Lung (tissue), 12 donors: ENCODE data around the gene PCP4. TPM values are rescaled to one million over a fixed set of nuclear protein-coding genes. Genes with fewer than 3 reads are reported as not detected.

ENCODE experiments used
- ATAC-seq: fragments of 200-7000 bp; cut with Tn5 transposase; one replicate; pipeline ENCODE4 v1.9.1; 2020; ENCODE audit warnings: moderate number of reproducible peaks; ENCODE audit not compliant: insufficient read depth, low FRiP score
- DNase-seq, 3 donors: peaks; one replicate each; pipeline ENCODE4 v3.0.0-alpha.2; 2013 to 2017
- H3K27ac ChIP-seq, 2 donors: one replicate each; pipeline ENCODE4 v1.5.1; 2013; ENCODE audit warnings: mild to moderate bottlenecking in 2 of 2, moderate library complexity in 2 of 2, control low read depth in 1 of 2, inconsistent platforms in 1 of 2, low read depth in 1 of 2, low read length in 1 of 2
- H3K27me3 ChIP-seq, 3 donors: one replicate each; pipeline ENCODE4 v1.5.1; 2013; ENCODE audit warnings: low read length in 2 of 3; ENCODE audit not compliant: control insufficient read depth in 3 of 3, insufficient read depth in 3 of 3
- H3K36me3 ChIP-seq, 4 donors: one replicate each; pipeline ENCODE4 v1.5.1; 2013; ENCODE audit warnings: low read length in 4 of 4, mild to moderate bottlenecking in 1 of 4, moderate library complexity in 1 of 4; ENCODE audit not compliant: control insufficient read depth in 4 of 4, insufficient read depth in 4 of 4
- H3K4me1 ChIP-seq, 5 donors: one replicate each; pipeline ENCODE4 v1.5.1; 2013; ENCODE audit warnings: low read length in 5 of 5, mild to moderate bottlenecking in 2 of 5, moderate library complexity in 1 of 5; ENCODE audit not compliant: control insufficient read depth in 5 of 5, insufficient read depth in 5 of 5
- H3K4me3 ChIP-seq: one replicate; pipeline ENCODE4 v1.5.1; 2013; ENCODE audit warnings: mild to moderate bottlenecking, control low read depth, moderate library complexity
- H3K9ac ChIP-seq, 2 donors: one replicate each; pipeline ENCODE4 v1.5.1; 2013; ENCODE audit warnings: low read length in 2 of 2, control low read depth in 1 of 2; ENCODE audit not compliant: insufficient read depth in 1 of 2
- H3K9me3 ChIP-seq, 4 donors: one replicate each; pipeline ENCODE4 v1.5.1; 2013; ENCODE audit warnings: low read length in 3 of 4, mild to moderate bottlenecking in 1 of 4, moderate library complexity in 1 of 4; ENCODE audit not compliant: control insufficient read depth in 4 of 4, insufficient read depth in 3 of 4
- WGBS, 2 donors: extraction: QIAGEN DNeasy Blood & Tissue Kit; methylation state at CpG; one replicate each; pipeline ENCODE4 v1.1.7; 2013; 5-methylcytosine and 5-hydroxymethylcytosine counted together
- polyA plus RNA-seq, 2 donors: library from polyadenylated mRNA; stranded (reverse); fragments of 200-250 nt; gene quantifications; one replicate each; pipeline ENCODE4 v1.2.1, GENCODE V29; 2013
- total RNA-seq, 2 donors: library from RNA; depleted of rRNA in 1 of 2; stranded (reverse); fragments of >200 nt in 1 of 2; gene quantifications; one replicate each; pipeline ENCODE4 v1.2.1, GENCODE V29; 2014 to 2021
- TF ChIP-seq, protein P1 (sequence below): IDR thresholded peaks from 2 replicates; pipeline ENCODE4 v1.5.1; 2012; ENCODE audit warnings: mild to moderate bottlenecking; ENCODE audit errors: control extremely low read depth, extremely low read depth
- donor health status: control.
- donor health status: control.
- donor health status: Bipolar disorder and iron deficiency.
- donor health status: healthy.
- donor health status: DM: yes; HTN: yes; CAD: no.

The PCP4 gene
- total and polyA plus RNA-seq, 4 donors: 0.74 to 3.1 (median 1.3) TPM; not detected in 1

DNA sequence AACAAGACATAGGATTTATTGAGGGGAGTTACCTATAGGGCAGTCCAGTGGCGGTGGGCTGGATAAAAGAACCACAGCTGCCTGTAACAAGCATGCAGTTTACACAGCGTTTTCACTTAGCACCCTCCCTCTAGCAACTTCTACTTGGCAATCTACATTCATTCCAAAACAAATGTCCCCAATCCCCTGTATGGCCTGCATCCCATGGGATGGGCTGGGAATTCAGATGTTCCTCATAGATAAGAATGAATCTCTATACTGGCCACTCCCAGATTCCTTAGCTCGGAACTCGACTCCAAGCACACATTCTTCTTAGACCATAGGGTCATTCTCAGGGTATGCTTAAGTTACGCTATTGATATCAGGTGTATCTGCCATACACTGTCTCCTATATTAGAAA, 33.3 kb downstream of the PCP4 start:
- WGBS, 2 donors: 74 to 81% methylated on average over 5 of the region's 5 CpGs
- TF ChIP-seq, protein P1, sequence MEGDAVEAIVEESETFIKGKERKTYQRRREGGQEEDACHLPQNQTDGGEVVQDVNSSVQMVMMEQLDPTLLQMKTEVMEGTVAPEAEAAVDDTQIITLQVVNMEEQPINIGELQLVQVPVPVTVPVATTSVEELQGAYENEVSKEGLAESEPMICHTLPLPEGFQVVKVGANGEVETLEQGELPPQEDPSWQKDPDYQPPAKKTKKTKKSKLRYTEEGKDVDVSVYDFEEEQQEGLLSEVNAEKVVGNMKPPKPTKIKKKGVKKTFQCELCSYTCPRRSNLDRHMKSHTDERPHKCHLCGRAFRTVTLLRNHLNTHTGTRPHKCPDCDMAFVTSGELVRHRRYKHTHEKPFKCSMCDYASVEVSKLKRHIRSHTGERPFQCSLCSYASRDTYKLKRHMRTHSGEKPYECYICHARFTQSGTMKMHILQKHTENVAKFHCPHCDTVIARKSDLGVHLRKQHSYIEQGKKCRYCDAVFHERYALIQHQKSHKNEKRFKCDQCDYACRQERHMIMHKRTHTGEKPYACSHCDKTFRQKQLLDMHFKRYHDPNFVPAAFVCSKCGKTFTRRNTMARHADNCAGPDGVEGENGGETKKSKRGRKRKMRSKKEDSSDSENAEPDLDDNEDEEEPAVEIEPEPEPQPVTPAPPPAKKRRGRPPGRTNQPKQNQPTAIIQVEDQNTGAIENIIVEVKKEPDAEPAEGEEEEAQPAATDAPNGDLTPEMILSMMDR: no peak

GRCh38 chr21:39900911-39901310, 33.7 kb downstream of the PCP4 start:
- Histone ChIP-seq H3K4me1 (no peaks in the 10 kb centered on the region), H3K9me3 (peaks cover 0 to 3% (median 0%) of the 10 kb centered on the region in 4 donors), H3K36me3 (no peaks in the 10 kb centered on the region), H3K9ac (no peak overlapping the region), H3K27me3 (no peaks in the 10 kb centered on the region), H3K27ac (no peak overlapping the region), H3K4me3 (no peak overlapping the region)
- DNase-seq (no peak), ATAC-seq (no peak)
- TF ChIP-seq, protein P1: no peak

More for the DNA sequence above, 33.3 kb downstream of the PCP4 start:
- ATAC-seq (no peak), DNase-seq (no peak)
- Histone ChIP-seq H3K4me3 (no peak overlapping the region), H3K27ac (no peak overlapping the region), H3K4me1 (no peaks in the 10 kb centered on the region), H3K36me3 (no peaks in the 10 kb centered on the region), H3K9me3 (peaks cover 0 to 3% (median 0%) of the 10 kb centered on the region in 4 donors), H3K9ac (no peak overlapping the region), H3K27me3 (no peaks in the 10 kb centered on the region)

- Histone ChIP-seq H3K36me3 (no peaks in the 10 kb centered on the region), H3K27ac (no peak overlapping the region), H3K9ac (no peak overlapping the region), H3K9me3 (peaks cover 0 to 3% (median 0%) of the 10 kb centered on the region in 4 donors), H3K4me3 (no peak overlapping the region), H3K4me1 (no peaks in the 10 kb centered on the region), H3K27me3 (no peaks in the 10 kb centered on the region)
- WGBS, 2 donors: 83 to 86% methylated on average over 5 of the region's 5 CpGs
- ATAC-seq: no peak
- DNase-seq: no peak
- TF ChIP-seq, protein P1: no peak
These were observed 35.7 kb downstream of the PCP4 start for GRCh38 chr21:39902986-39903385.

- TF ChIP-seq, protein P1: no peak
- 83 to 88% methylated on average over 3 of the region's 3 CpGs for WGBS, 2 donors
These were observed 37.2 kb downstream of the PCP4 start for GRCh38 chr21:39904457-39904856.

More at GRCh38 chr21:39904457-39904856, 37.2 kb downstream of the PCP4 start:
- H3K27me3 ChIP-seq: no peaks in the 10 kb centered on the region
- H3K27ac ChIP-seq: no peak overlapping the region
- H3K4me1 ChIP-seq: no peaks in the 10 kb centered on the region
- DNase-seq (no peak), ATAC-seq (no peak)
- H3K9me3 ChIP-seq: peaks cover 0 to 3% (median 0%) of the 10 kb centered on the region in 4 donors
- no peaks in the 10 kb centered on the region for H3K36me3 ChIP-seq
- H3K4me3 ChIP-seq: no peak overlapping the region
- H3K9ac ChIP-seq: no peak overlapping the region
